Mucosa of descending colon (tissue), 3 donors: ENCODE results near the gene GUK1. TPM values are rescaled to one million over a fixed set of nuclear protein-coding genes. Genes with fewer than 3 reads are reported as not detected.

Source experiments
- ATAC-seq: fragments of 200-7000 bp; cut with Tn5 transposase; one replicate; pipeline ENCODE4 v1.9.1; 2020; ENCODE audit warnings: mild to moderate bottlenecking, moderate library complexity
- DNase-seq, 3 donors: peaks; one replicate each; pipeline ENCODE4 v3.0.0-alpha.2; 2020
- H3K36me3 ChIP-seq: fragments of 200-600 bp; one replicate; pipeline ENCODE4 v1.8.0; 2021; ENCODE audit warnings: low read depth, mild to moderate bottlenecking
- H3K4me1 ChIP-seq: fragments of 200-600 bp; one replicate; pipeline ENCODE4 v1.8.0; 2021; ENCODE audit warnings: low read depth, mild to moderate bottlenecking
- H3K4me3 ChIP-seq: fragments of 200-600 bp; one replicate; pipeline ENCODE4 v1.8.0; 2021; ENCODE audit warnings: mild to moderate bottlenecking
- H3K9me3 ChIP-seq: fragments of 200-600 bp; one replicate; pipeline ENCODE4 v1.8.0; 2021; ENCODE audit warnings: mild to moderate bottlenecking
- CTCF ChIP-seq: fragments of 200-600 bp; IDR thresholded peaks from one replicate; pipeline ENCODE4 v1.8.0; 2022; ENCODE audit warnings: antibody characterized with exemption, mild to moderate bottlenecking
- intact Hi-C, 2 donors: fragments of 100-400 bp; cut with DNase I in 1 of 2; cut with micrococcal nuclease in 1 of 2; formaldehyde crosslinking; loops; one replicate each; pipeline versions ENCODE4 v1.11.0 to v1.11.1; 2022; cut with DNase I, micrococcal nuclease
- total RNA-seq, 3 donors: library from RNA; stranded (reverse); fragmentation: NEBNext Ultra II Directional in 2 of 3; extraction: Animal tissue kit (Norgen Biotek cat#: 25700) in 2 of 3; gene quantifications; one replicate each; pipeline versions ENCODE4 v1.2.1 to v1.2.4, GENCODE V29; 2021 to 2023
- donor health status: DM: no; HTN: no; CAD: no; lungs with moderate emphysema.
- donor health status: DM: no; HTN: no; CAD: no.
- donor health status: DM: no; HTN: yes; CAD: no.

Gene GUK1
- total RNA-seq, 3 donors from 2014 or later, result 165 to 182 (median 178) TPM

GRCh38 chr1:228180271-228180958 is 40.3 kb downstream of the GUK1 start:
- ATAC-seq, result no peak
- DNase-seq, result no peak
- H3K9me3 ChIP-seq, result no peaks in the 10 kb centered on the region
- TF ChIP-seq CTCF, result no peak
- no peaks in the 10 kb centered on the region for H3K4me1 ChIP-seq
- no peaks in the 10 kb centered on the region for H3K36me3 ChIP-seq
- intact Hi-C loops, result no loop called here
- no peak overlapping the region for H3K4me3 ChIP-seq

- Histone ChIP-seq H3K36me3 (no peaks in the 10 kb centered on the region), H3K9me3 (no peaks in the 10 kb centered on the region), H3K4me1 (no peaks in the 10 kb centered on the region), H3K4me3 (no peak overlapping the region)
- intact Hi-C loops, result no loop called here
- DNase-seq (no peak), ATAC-seq (no peak)
- no peak for TF ChIP-seq CTCF
Measured at GRCh38 chr1:228180959-228181644, 41.0 kb downstream of the GUK1 start.

- Histone ChIP-seq H3K4me3 (no peak overlapping the region), H3K9me3 (no peaks in the 10 kb centered on the region), H3K36me3 (no peaks in the 10 kb centered on the region), H3K4me1 (no peaks in the 10 kb centered on the region)
- DNase-seq (no peak), ATAC-seq (no peak)
- TF ChIP-seq CTCF, result no peak
- intact Hi-C loops, result no loop called here
Measured at GRCh38 chr1:228181645-228182034, 41.6 kb downstream of the GUK1 start.

GRCh38 chr1:228182296-228183030 is 42.4 kb downstream of the GUK1 start:
- Histone ChIP-seq H3K9me3 (no peaks in the 10 kb centered on the region), H3K36me3 (no peaks in the 10 kb centered on the region), H3K4me1 (no peaks in the 10 kb centered on the region), H3K4me3 (no peak overlapping the region)
- intact Hi-C loops, result no loop called here
- no peak for ATAC-seq
- no peak for DNase-seq
- TF ChIP-seq CTCF, result no peak

GRCh38 chr1:228184152-228184551 is 44.1 kb downstream of the GUK1 start:
- DNase-seq, result no peak
- intact Hi-C loops, result no loop called here
- ATAC-seq, result no peak

More at GRCh38 chr1:228184152-228184551, 44.1 kb downstream of the GUK1 start:
- H3K36me3 ChIP-seq, result no peaks in the 10 kb centered on the region
- H3K9me3 ChIP-seq, result no peaks in the 10 kb centered on the region
- no peaks in the 10 kb centered on the region for H3K4me1 ChIP-seq
- no peak overlapping the region for H3K4me3 ChIP-seq
- TF ChIP-seq CTCF, result no peak
